Measurements from ENCODE around the gene AP3M1.

Gene AP3M1

DNA sequence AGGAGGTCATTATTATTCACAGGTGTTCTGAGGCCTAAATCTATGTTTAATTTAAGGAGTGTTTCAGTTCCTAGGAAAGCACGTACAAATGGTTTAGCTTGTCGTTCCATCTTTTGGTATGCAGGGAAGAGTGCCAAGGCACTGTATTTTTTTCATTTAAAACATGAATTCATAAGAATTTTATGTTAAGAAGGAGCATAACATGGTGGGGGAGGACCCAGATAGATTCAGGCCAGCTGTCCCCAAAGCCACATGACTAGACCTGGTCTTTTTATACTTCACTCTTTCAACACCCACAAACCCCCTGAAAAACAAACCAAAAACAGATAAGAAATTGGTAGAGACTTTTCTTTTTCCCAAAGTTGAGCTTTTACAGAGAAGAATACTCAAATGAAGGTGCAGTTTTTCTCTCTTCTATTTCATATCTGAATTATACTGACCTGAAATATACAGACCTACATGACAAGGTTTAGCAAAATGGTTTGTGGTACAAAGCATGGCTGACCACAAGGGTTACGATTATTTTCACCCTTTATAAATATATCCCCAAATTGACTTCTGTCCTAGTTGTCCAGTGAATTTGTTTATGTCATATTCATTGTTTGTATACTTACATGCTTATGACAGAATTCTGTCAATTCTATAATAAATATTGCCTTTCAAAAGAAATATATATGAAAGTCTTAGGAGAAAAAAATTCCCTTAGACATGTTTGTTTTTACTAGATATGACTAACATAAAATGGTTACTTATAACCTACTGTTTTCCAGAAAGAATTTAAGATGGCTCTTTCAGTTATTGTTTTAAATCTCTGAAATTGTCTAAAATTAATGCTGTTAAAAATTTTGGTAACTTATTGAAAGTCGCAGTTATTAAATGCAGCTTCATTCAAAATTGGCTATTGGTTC is 71.3 kb downstream of the AP3M1 start:
- no peak overlapping the region for H3K4me3 ChIP-seq (ENCODE audit: low read depth, low read length)

DNA sequence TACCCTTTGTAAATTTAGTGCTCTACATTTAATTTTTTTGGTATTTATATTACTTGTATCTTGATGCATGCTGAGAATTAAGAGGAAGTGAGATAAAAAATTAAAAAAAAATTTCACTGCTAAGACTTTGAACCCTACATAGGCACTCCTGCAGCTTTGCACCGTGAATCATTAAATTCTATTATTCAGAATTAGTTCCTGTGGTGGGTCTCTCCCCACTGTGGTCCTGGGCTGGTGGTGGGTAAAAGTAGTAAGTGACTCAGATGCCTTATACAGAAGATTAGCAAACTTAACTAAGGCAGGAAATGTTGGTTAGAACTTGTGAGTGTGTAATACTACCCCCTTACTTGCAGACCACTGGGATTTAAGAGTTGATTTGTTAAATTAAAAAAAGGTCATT is 72.6 kb downstream of the AP3M1 start:
- TF ChIP-seq, protein P1, sequence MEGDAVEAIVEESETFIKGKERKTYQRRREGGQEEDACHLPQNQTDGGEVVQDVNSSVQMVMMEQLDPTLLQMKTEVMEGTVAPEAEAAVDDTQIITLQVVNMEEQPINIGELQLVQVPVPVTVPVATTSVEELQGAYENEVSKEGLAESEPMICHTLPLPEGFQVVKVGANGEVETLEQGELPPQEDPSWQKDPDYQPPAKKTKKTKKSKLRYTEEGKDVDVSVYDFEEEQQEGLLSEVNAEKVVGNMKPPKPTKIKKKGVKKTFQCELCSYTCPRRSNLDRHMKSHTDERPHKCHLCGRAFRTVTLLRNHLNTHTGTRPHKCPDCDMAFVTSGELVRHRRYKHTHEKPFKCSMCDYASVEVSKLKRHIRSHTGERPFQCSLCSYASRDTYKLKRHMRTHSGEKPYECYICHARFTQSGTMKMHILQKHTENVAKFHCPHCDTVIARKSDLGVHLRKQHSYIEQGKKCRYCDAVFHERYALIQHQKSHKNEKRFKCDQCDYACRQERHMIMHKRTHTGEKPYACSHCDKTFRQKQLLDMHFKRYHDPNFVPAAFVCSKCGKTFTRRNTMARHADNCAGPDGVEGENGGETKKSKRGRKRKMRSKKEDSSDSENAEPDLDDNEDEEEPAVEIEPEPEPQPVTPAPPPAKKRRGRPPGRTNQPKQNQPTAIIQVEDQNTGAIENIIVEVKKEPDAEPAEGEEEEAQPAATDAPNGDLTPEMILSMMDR (IDR thresholded peaks at IDR 0.05; ENCODE audit: low read depth, low read length): no peak
- Histone ChIP-seq H3K27me3 (no peaks in the 10 kb centered on the region), H3K36me3 (peaks cover 6% of the 10 kb centered on the region), H3K4me3 (ENCODE audit: low read depth, low read length) (no peak overlapping the region), H3K4me1 (peaks cover 7% of the 10 kb centered on the region; the same call in 1 of the 2 replicates), H3K9me3 (no peaks in the 10 kb centered on the region)
- DNase-seq: no peak

More for the DNA sequence above, 71.3 kb downstream of the AP3M1 start:
- peaks cover 3% of the 10 kb centered on the region; the same call in 1 of the 2 replicates for H3K36me3 ChIP-seq
- DNase-seq: no peak
- no peaks in the 10 kb centered on the region for H3K9me3 ChIP-seq
- peaks cover 7% of the 10 kb centered on the region; the same call in 1 of the 2 replicates for H3K4me1 ChIP-seq
- H3K27me3 ChIP-seq: no peaks in the 10 kb centered on the region
- TF ChIP-seq, protein P1 (IDR thresholded peaks at IDR 0.05; ENCODE audit: low read depth, low read length): no peak

DNA sequence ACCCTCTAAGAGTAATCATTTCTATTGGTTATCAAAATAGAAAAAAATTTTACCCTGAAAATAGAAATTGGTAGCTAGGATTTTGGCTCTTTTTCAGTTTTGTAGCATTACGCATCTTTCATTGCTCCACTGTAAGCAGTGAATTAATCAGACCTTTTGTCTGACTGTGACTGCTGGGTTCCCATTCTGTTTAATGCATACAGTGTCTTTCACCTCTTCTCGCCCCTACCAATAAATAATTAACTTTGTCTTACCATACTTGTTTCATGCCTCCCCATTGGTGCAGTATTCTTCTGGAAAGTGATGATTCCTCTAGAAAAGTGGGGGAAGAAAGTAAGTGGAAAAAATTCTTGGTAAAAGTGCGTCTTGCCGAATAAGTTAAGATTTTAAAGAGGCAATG is 73.2 kb downstream of the AP3M1 start:
- Histone ChIP-seq H3K4me3 (ENCODE audit: low read depth, low read length) (no peak overlapping the region), H3K36me3 (peaks cover 6% of the 10 kb centered on the region), H3K9me3 (no peaks in the 10 kb centered on the region), H3K27me3 (no peaks in the 10 kb centered on the region), H3K4me1 (peaks cover 7% of the 10 kb centered on the region; the same call in 1 of the 2 replicates)
- no peak for DNase-seq
- TF ChIP-seq, protein P1 (IDR thresholded peaks at IDR 0.05; ENCODE audit: low read depth, low read length): no peak

DNA sequence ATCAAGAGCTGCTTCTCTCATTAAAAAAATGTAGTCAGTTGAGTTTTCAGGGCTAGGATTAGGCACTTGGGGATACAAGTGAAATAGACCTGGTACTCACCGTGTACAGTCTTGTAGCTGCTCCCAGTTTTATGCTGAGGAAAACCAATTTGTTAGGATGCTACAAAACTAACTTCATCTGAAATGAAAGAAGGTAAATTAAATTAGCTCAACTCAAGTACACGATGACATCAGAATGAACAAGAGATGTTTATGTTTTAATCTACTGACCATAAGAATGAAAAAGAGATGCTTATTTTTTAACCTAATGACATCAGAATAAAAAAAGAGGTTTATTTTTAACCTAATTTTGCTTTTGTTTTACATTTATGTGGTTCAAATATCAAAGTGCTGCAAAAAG is 73.7 kb downstream of the AP3M1 start:
- H3K36me3 ChIP-seq: peaks cover 6% of the 10 kb centered on the region
- H3K9me3 ChIP-seq: no peaks in the 10 kb centered on the region
- no peak overlapping the region for H3K4me3 ChIP-seq (ENCODE audit: low read depth, low read length)
- DNase-seq: no peak
- no peaks in the 10 kb centered on the region for H3K27me3 ChIP-seq
- peaks cover 7% of the 10 kb centered on the region; the same call in 1 of the 2 replicates for H3K4me1 ChIP-seq
- TF ChIP-seq, protein P1 (IDR thresholded peaks at IDR 0.05; ENCODE audit: low read depth, low read length): no peak

DNA sequence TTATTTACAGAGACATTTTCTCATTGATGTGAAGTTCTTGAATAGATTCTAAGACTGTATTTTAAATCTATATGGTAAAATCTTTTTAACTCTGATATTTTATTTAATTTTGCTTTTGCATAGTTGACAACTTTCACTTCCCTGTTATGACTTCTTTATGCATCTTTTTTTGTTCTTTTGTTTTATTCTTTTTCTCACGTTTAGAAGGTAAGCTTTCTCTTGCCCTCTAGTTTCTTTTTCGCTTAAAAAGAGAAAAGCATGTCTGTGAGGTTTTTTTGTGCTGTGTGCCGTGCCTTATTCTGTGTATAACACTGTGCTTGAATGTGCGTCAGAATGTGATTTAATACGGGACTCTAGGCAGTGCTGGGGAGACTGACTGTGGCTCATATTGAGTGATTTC is 74.7 kb downstream of the AP3M1 start:
- H3K4me1 ChIP-seq: peaks cover 5% of the 10 kb centered on the region; the same call in 1 of the 2 replicates
- DNase-seq: no peak
- H3K36me3 ChIP-seq: peaks cover 6% of the 10 kb centered on the region
- H3K9me3 ChIP-seq: no peaks in the 10 kb centered on the region
- H3K27me3 ChIP-seq: no peaks in the 10 kb centered on the region
- no peak overlapping the region for H3K4me3 ChIP-seq (ENCODE audit: low read depth, low read length)
- TF ChIP-seq, protein P1 (IDR thresholded peaks at IDR 0.05; ENCODE audit: low read depth, low read length): no peak

DNA sequence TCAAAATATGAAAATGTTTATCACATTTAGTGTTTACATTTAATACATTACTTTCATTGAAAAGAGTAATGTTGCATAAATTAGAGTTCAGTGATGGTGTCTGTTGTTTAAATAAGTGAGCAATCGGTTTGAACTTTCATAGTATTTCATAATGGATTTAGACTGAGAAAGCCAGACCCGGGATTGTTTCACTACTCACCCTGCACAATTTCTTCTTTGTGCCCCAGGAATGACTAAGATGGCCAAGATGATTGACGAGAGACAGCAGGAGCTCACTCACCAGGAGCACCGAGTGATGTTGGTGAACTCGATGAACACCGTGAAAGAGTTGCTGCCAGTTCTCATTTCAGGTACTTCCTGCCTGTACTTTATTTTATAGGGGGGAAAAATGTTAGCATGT is 78.1 kb downstream of the AP3M1 start:
- H3K4me1 ChIP-seq: no peaks in the 10 kb centered on the region; the same call in 1 of the 2 replicates
- DNase-seq: no peak
- TF ChIP-seq, protein P1 (IDR thresholded peaks at IDR 0.05; ENCODE audit: low read depth, low read length): no peak
- peaks cover 6% of the 10 kb centered on the region for H3K36me3 ChIP-seq
- H3K4me3 ChIP-seq (ENCODE audit: low read depth, low read length): no peak overlapping the region
- H3K9me3 ChIP-seq: no peaks in the 10 kb centered on the region
- no peaks in the 10 kb centered on the region for H3K27me3 ChIP-seq
